Activated T-cell treated with anti-CD3 and anti-CD28 coated beads, Interleukin-2, amount 50 U/mL, for 1 hour (primary cell): ENCODE results near the gene PPHLN1.
"Not testable (repeated sequence)": the region's sequence is repeated elsewhere in the genome, so short reads cannot be mapped to it uniquely, and the experiment has no call there.

ENCODE experiments used
- DNase-seq: peaks from one replicate; pipeline ENCODE4 v3.0.0-alpha.2; 2020

The PPHLN1 gene

GRCh38 chr12:42373669-42374068, 47.7 kb downstream of the PPHLN1 start:
- no peak for DNase-seq

GRCh38 chr12:42380733-42381132, 54.8 kb downstream of the PPHLN1 start:
- DNase-seq: no peak

- DNase-seq: no peak
Measured at GRCh38 chr12:42382013-42382696, 56.2 kb downstream of the PPHLN1 start.

GRCh38 chr12:42385326-42385841, 59.4 kb downstream of the PPHLN1 start:
- DNase-seq: no peak

GRCh38 chr12:42386308-42386707, 60.3 kb downstream of the PPHLN1 start:
- DNase-seq: no peak

GRCh38 chr12:42388086-42388485, 62.1 kb downstream of the PPHLN1 start:
- DNase-seq: not testable (repeated sequence)

- no peak for DNase-seq
Measured at GRCh38 chr12:42394429-42394828, 68.5 kb downstream of the PPHLN1 start.

GRCh38 chr12:42396473-42397259, 70.7 kb downstream of the PPHLN1 start:
- no peak for DNase-seq

- no peak for DNase-seq
Measured at GRCh38 chr12:42402821-42403411, 76.9 kb downstream of the PPHLN1 start.

GRCh38 chr12:42407306-42407705, 81.3 kb downstream of the PPHLN1 start:
- no peak for DNase-seq

- no peak for DNase-seq
Measured at GRCh38 chr12:42409471-42409870, 83.5 kb downstream of the PPHLN1 start.

GRCh38 chr12:42410340-42410739, 84.4 kb downstream of the PPHLN1 start:
- DNase-seq: no peak

- DNase-seq: no peak
Measured at GRCh38 chr12:42420395-42420794, 94.4 kb downstream of the PPHLN1 start.

GRCh38 chr12:42421844-42422779, 96.1 kb downstream of the PPHLN1 start:
- DNase-seq: no peak

- DNase-seq: no peak
Measured at GRCh38 chr12:42422785-42423184, 96.8 kb downstream of the PPHLN1 start.

- no peak for DNase-seq
Measured at GRCh38 chr12:42426746-42427145, 100.8 kb downstream of the PPHLN1 start.

- DNase-seq: no peak
Measured at GRCh38 chr12:42428850-42429249, 102.9 kb downstream of the PPHLN1 start.

- no peak for DNase-seq
Measured at GRCh38 chr12:42432517-42433140, 106.7 kb downstream of the PPHLN1 start.

GRCh38 chr12:42440608-42441007, 114.6 kb downstream of the PPHLN1 start:
- no peak for DNase-seq

GRCh38 chr12:42442311-42442759, 116.4 kb downstream of the PPHLN1 start:
- DNase-seq: no peak

GRCh38 chr12:42442888-42443287, 116.9 kb downstream of the PPHLN1 start:
- DNase-seq: no peak
